ENCODE data around the gene EVI2A.

- TF ChIP-seq POLR2A (IDR thresholded peaks at IDR 0.05; ENCODE audit: low read depth, low read length) (no peak), POLR2AphosphoS5 (IDR thresholded peaks at IDR 0.05; ENCODE audit: low read depth, low read length) (no peak), TAF1 (IDR thresholded peaks at IDR 0.05; ENCODE audit: borderline replicate concordance, low read depth, low read length) (no peak)
These were observed 25.3 kb downstream of the EVI2A start for GRCh38 chr17:31296142-31296541.
